Nephron (organoid): ENCODE results near the gene LPAR6.
"Not testable (repeated sequence)": the region's sequence is repeated elsewhere in the genome, so short reads cannot be mapped to it uniquely, and the experiment has no call there.

Source experiments
- H3K27ac Mint-ChIP-seq, 3 experiments: 2 replicates each; pipeline ENCODE4 v1.8.0; 2020; ENCODE audit warnings: mixed read lengths in 3 of 3, mild to moderate bottlenecking in 2 of 3, moderate library complexity in 1 of 3
- H3K27me3 Mint-ChIP-seq: 2 replicates; pipeline ENCODE4 v1.8.0; 2021; ENCODE audit warnings: low read depth, mild to moderate bottlenecking, moderate library complexity, mixed read lengths
- H3K36me3 Mint-ChIP-seq: 2 replicates; pipeline ENCODE4 v1.8.0; 2020; ENCODE audit warnings: low read depth, mixed read lengths
- H3K4me1 Mint-ChIP-seq: 2 replicates; pipeline ENCODE4 v1.8.0; 2020; ENCODE audit warnings: mixed read lengths
- H3K4me3 Mint-ChIP-seq, 3 experiments: 2 replicates each; pipeline ENCODE4 v1.8.0; 2020; ENCODE audit warnings: mild to moderate bottlenecking in 3 of 3, mixed read lengths in 3 of 3, moderate library complexity in 2 of 3
- H3K9me3 Mint-ChIP-seq: 2 replicates; pipeline ENCODE4 v1.8.0; 2020; ENCODE audit warnings: mixed read lengths
- CTCF ChIP-seq, 3 experiments: fragments of 200-600 bp; sonication (generic); IDR thresholded peaks; one replicate each; pipeline ENCODE4 v1.5.0; 2021; ENCODE audit warnings: antibody characterized with exemption in 3 of 3; ENCODE audit not compliant: unreplicated experiment in 3 of 3

Gene LPAR6

GRCh38 chr13:48434200-48434599 is 21.3 kb upstream of the LPAR6 start:
- Mint-ChIP-seq H3K27me3 (no peaks in the 10 kb centered on the region), H3K27ac (no peak overlapping the region), H3K9me3 (no peaks in the 10 kb centered on the region), H3K4me1 (peaks cover 28% of the 10 kb centered on the region), H3K36me3 (no peaks in the 10 kb centered on the region), H3K4me3 (no peak overlapping the region)
- TF ChIP-seq CTCF (IDR thresholded peaks at IDR 0.05; ENCODE audit: unreplicated experiment in 3 of 3), result no peak

- Mint-ChIP-seq H3K36me3 (no peaks in the 10 kb centered on the region), H3K4me3 (no peak overlapping the region), H3K27me3 (no peaks in the 10 kb centered on the region), H3K4me1 (peaks cover 20% of the 10 kb centered on the region), H3K9me3 (no peaks in the 10 kb centered on the region), H3K27ac (peak overlapping the region; percentile 39 to 81 (median 59))
- no peak for TF ChIP-seq CTCF (IDR thresholded peaks at IDR 0.05; ENCODE audit: unreplicated experiment in 3 of 3)
Observed at GRCh38 chr13:48431987-48432615, 19.2 kb upstream of the LPAR6 start.

GRCh38 chr13:48431431-48431830 is 18.5 kb upstream of the LPAR6 start:
- no peak overlapping the region for H3K4me3 Mint-ChIP-seq
- no peak for TF ChIP-seq CTCF (IDR thresholded peaks at IDR 0.05; ENCODE audit: unreplicated experiment in 3 of 3)

GRCh38 chr13:48429886-48430285 is 17.0 kb upstream of the LPAR6 start:
- peaks cover 14% of the 10 kb centered on the region for H3K4me1 Mint-ChIP-seq
- H3K36me3 Mint-ChIP-seq, result peaks cover 8% of the 10 kb centered on the region
- no peaks in the 10 kb centered on the region for H3K27me3 Mint-ChIP-seq
- no peak overlapping the region for H3K4me3 Mint-ChIP-seq
- no peak for TF ChIP-seq CTCF (IDR thresholded peaks at IDR 0.05; ENCODE audit: unreplicated experiment in 3 of 3)
- peak overlapping the region in 1 of 3 experiments; percentile 23 for H3K27ac Mint-ChIP-seq
- no peaks in the 10 kb centered on the region for H3K9me3 Mint-ChIP-seq

More at GRCh38 chr13:48431431-48431830, 18.5 kb upstream of the LPAR6 start:
- Mint-ChIP-seq H3K4me1 (peaks cover 14% of the 10 kb centered on the region), H3K9me3 (no peaks in the 10 kb centered on the region), H3K27ac (peak overlapping the region; percentile 39 to 81 (median 59)), H3K36me3 (peaks cover 5% of the 10 kb centered on the region), H3K27me3 (no peaks in the 10 kb centered on the region)

- no peak overlapping the region for H3K27ac Mint-ChIP-seq
- H3K4me3 Mint-ChIP-seq, result no peak overlapping the region
- H3K36me3 Mint-ChIP-seq, result peaks cover 8% of the 10 kb centered on the region
- no peak for TF ChIP-seq CTCF (IDR thresholded peaks at IDR 0.05; ENCODE audit: unreplicated experiment in 3 of 3)
- no peaks in the 10 kb centered on the region for H3K9me3 Mint-ChIP-seq
- H3K4me1 Mint-ChIP-seq, result peaks cover 14% of the 10 kb centered on the region
- H3K27me3 Mint-ChIP-seq, result no peaks in the 10 kb centered on the region
Observed at GRCh38 chr13:48429036-48429435, 16.1 kb upstream of the LPAR6 start.

GRCh38 chr13:48426755-48427298 is 13.9 kb upstream of the LPAR6 start:
- H3K36me3 Mint-ChIP-seq, result peaks cover 14% of the 10 kb centered on the region
- not testable (repeated sequence) for H3K4me3 Mint-ChIP-seq, H3K27ac Mint-ChIP-seq, H3K9me3 Mint-ChIP-seq, H3K4me1 Mint-ChIP-seq, H3K27me3 Mint-ChIP-seq
